ENCODE results near the gene NECAB2.

The NECAB2 gene

DNA sequence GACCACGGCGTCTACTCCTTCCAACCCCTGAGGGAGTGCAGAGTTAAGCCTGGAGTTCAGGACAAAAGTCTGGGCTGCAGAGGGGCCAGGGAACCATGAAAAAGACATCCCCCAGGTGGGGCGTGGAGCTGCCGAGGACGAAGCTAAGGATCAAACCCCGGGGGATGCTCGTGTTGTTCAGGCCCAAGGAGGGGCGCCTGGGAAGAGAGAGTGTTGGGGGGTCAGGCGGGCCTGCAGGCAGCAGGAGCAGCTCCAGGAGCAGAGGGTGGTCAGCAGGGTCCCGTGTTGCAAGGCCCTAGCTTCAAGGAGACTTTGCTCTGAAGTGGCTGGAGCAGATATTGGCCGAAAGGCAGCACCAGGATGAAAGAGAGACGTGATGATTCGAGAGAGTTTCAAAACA is 26.7 kb downstream of the NECAB2 start:
- DNase-seq (ENCODE audit: low read depth) = no peak
- no peak overlapping the region for H3K4me3 ChIP-seq (ENCODE audit: low read depth, low read length)
- TF ChIP-seq, protein P1, sequence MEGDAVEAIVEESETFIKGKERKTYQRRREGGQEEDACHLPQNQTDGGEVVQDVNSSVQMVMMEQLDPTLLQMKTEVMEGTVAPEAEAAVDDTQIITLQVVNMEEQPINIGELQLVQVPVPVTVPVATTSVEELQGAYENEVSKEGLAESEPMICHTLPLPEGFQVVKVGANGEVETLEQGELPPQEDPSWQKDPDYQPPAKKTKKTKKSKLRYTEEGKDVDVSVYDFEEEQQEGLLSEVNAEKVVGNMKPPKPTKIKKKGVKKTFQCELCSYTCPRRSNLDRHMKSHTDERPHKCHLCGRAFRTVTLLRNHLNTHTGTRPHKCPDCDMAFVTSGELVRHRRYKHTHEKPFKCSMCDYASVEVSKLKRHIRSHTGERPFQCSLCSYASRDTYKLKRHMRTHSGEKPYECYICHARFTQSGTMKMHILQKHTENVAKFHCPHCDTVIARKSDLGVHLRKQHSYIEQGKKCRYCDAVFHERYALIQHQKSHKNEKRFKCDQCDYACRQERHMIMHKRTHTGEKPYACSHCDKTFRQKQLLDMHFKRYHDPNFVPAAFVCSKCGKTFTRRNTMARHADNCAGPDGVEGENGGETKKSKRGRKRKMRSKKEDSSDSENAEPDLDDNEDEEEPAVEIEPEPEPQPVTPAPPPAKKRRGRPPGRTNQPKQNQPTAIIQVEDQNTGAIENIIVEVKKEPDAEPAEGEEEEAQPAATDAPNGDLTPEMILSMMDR (IDR thresholded peaks at IDR 0.05; ENCODE audit: insufficient read depth, low read depth, low read length, missing control alignments) = no peak

DNA sequence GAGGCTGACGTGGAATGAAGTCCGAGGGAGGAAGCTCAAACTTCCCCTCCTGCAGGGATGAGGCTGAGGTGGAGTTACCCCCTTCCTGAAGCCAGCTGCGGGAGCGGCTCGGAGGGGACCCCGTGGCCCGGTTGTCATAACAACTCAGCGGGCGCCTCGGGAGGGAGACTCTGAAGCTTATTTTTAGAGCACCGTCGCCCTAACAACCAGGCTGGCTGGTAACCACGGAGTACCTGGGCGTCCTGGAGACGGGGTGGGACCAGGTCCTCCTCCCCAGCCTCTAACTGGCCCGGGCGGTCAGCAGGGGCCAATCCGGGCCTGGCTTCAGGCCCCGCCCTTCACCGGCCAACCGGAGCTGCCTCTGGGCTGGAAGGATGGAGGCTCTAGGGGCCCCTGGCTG is 27.7 kb downstream of the NECAB2 start:
- H3K4me3 ChIP-seq (ENCODE audit: low read depth, low read length) = no peak overlapping the region

DNA sequence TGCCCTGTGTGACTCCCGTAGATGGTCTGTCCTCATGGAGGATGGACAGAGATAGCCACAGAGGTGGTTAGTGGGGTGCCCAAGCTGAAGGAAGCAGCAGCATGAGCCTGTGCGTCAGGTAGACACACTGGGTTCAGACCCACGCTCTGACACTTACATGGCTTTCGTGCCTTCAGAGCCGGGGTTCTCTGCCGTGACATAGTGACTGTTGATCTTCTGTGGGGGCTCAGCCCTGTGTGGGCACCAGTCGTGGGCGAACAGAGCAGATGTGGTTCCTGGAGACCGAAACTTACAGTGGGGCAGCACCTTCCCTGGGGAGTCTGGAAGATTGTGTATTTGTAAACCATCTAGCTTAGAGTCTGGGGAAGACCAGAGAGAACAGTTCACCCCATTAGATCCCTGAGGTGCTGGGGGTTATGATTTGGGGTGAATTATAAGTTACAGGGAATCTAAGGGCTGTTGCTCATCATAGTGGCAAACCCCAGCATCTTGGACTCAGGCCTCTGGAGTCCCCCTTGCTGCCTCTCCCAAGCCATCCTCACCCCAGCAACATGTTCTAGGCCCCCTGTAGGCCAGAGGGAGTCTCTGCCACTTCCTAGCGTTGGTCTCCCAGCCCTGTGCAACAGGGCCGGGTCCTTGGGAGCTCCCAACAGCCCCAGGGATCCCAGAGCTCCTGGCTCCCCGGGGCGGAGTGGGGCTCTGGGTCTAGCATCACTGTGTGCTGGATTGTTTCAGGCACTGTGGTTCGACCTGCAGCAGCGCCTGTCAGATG is 28.6 kb downstream of the NECAB2 start:
- TF ChIP-seq, protein P1 (IDR thresholded peaks at IDR 0.05; ENCODE audit: insufficient read depth, low read depth, low read length, missing control alignments) = no peak
- H3K4me3 ChIP-seq (ENCODE audit: low read depth, low read length) = no peak overlapping the region
- no peak for DNase-seq (ENCODE audit: low read depth)

More for the DNA sequence above, 27.7 kb downstream of the NECAB2 start:
- TF ChIP-seq, protein P1 (IDR thresholded peaks at IDR 0.05; ENCODE audit: insufficient read depth, low read depth, low read length, missing control alignments) = no peak
- peak; percentile 10 for DNase-seq (ENCODE audit: low read depth)

DNA sequence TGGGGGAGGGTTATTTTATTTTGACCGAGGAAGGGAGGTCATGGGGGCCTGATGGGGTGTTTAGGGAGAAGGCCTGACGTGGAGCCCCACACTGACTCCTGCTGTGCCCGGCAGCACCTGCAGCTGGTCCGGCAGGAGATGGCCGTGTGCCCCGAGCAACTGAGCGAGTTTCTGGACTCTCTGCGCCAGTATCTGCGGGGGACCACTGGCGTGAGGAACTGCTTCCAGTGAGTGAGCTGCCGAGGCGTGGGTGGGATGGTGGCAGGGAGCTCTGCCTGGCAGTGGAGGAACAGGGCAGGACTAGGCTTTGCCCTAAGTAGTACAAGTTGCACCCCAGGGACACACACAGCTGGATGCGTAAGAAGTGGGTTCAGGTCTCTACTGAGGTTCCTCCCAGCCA is 30.0 kb downstream of the NECAB2 start:
- H3K4me3 ChIP-seq (ENCODE audit: low read depth, low read length) = no peak overlapping the region
- DNase-seq (ENCODE audit: low read depth) = no peak
- TF ChIP-seq, protein P1 (IDR thresholded peaks at IDR 0.05; ENCODE audit: insufficient read depth, low read depth, low read length, missing control alignments) = no peak

DNA sequence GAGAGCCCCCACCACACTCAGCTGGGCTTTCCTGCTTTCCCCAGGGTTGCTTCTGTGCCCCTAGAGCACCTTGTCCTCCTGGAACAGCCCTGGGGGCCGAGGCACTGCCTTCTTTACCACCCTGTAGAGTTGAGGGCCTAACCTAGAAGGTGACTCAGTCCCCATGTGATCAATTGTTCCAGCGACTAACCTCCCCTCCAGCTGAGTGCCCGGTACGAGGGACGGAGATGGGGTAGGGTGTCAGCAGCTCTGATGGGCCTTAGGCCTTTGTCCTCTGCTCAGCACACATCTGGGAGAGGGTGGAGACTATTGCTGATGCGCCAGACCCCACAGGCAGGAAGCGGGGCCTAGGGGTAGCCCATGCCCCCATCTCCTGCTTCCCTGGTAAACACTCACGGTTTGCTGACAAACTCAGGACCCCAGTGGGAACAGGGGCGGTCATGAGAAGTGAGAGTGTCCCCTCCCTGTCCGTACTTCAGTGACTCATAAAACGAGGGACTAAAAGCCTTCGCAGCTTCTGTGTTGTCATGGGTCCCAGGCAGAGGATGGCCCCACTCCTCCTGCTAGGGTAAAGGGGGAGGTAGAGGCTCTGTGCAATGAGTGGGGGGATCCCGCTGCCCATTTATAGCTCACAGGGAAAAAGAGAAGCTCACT is 33.1 kb downstream of the NECAB2 start:
- no peak overlapping the region for H3K4me3 ChIP-seq (ENCODE audit: low read depth, low read length)
- no peak for DNase-seq (ENCODE audit: low read depth)
- TF ChIP-seq, protein P1 (IDR thresholded peaks at IDR 0.05; ENCODE audit: insufficient read depth, low read depth, low read length, missing control alignments) = no peak

DNA sequence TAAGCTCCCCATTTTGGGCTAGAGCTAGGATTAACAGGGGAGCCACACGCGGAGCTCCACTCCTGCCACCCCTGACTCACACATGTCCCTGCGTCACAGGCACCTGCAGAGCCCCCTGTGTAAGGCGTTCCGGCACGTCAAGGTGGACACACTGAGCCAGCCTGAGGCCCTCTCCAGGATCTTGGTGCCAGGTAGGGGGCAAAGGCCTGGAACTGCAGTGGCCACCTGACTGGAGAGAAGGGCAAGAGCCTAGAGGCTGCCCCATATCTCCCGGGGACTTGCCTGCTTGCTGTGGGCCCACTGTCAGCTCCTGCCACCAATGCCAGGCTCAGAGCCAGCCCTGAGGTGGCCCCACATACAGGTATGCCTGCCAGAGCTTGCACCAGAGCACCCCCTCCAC is 33.7 kb downstream of the NECAB2 start:
- H3K4me3 ChIP-seq (ENCODE audit: low read depth, low read length) = no peak overlapping the region
- no peak for DNase-seq (ENCODE audit: low read depth)
- TF ChIP-seq, protein P1 (IDR thresholded peaks at IDR 0.05; ENCODE audit: insufficient read depth, low read depth, low read length, missing control alignments) = no peak

All from GM12865 (cell line).